Heart right ventricle (tissue), 16 donors: Measurements from ENCODE around the gene MB21D2. TPM values are rescaled to one million over a fixed set of nuclear protein-coding genes. Genes with fewer than 3 reads are reported as not detected.

Source experiments
- ATAC-seq, 8 donors: fragments of 200-7000 bp; cut with Tn5 transposase; one replicate each; pipeline ENCODE4 v1.9.1; 2020; ENCODE audit warnings: mild to moderate bottlenecking in 8 of 8, moderate library complexity in 8 of 8, moderate number of reproducible peaks in 1 of 8
- DNase-seq, 2 donors: peaks; one replicate each; pipeline ENCODE4 v3.0.0-alpha.2; 2020
- H3K27ac ChIP-seq, 10 donors: fragments of 200-600 bp; sonication (generic) in 2 of 10; one replicate each; pipeline versions ENCODE4 v1.5.0 to v1.8.0; 2020 to 2022; ENCODE audit warnings: mild to moderate bottlenecking in 3 of 10
- H3K27me3 ChIP-seq, 7 donors: fragments of 200-600 bp; one replicate each; pipeline ENCODE4 v1.8.0; 2021 to 2022; ENCODE audit warnings: mild to moderate bottlenecking in 2 of 7
- H3K36me3 ChIP-seq, 9 donors: fragments of 200-600 bp; sonication (generic) in 1 of 9; one replicate each; pipeline versions ENCODE4 v1.5.0 to v1.8.0; 2020 to 2022; ENCODE audit warnings: mild to moderate bottlenecking in 2 of 9
- H3K4me1 ChIP-seq, 9 donors: fragments of 200-600 bp; sonication (generic) in 1 of 9; one replicate each; pipeline versions ENCODE4 v1.5.0 to v1.8.0; 2020 to 2022; ENCODE audit warnings: mild to moderate bottlenecking in 4 of 9
- H3K4me3 ChIP-seq, 10 donors: fragments of 200-600 bp; sonication (generic) in 2 of 10; one replicate each; pipeline versions ENCODE4 v1.5.0 to v1.8.0; 2020 to 2022; ENCODE audit warnings: mild to moderate bottlenecking in 7 of 10, moderate library complexity in 2 of 10
- H3K9me3 ChIP-seq, 11 donors: fragments of 200-600 bp in 10 of 11; sonication (generic) in 2 of 11; one replicate each; pipeline versions ENCODE4 v1.5.0 to v1.8.0; 2013 to 2022; ENCODE audit warnings: mild to moderate bottlenecking in 2 of 11, control low read depth in 1 of 11, moderate library complexity in 1 of 11
- CTCF ChIP-seq, 9 donors: fragments of 200-600 bp; sonication (generic) in 2 of 9; IDR thresholded peaks; one replicate each; pipeline versions ENCODE4 v1.5.0 to v1.8.0; 2021 to 2022; ENCODE audit warnings: antibody characterized with exemption in 9 of 9, mild to moderate bottlenecking in 5 of 9, moderate library complexity in 1 of 9
- WGBS, 2 donors: extraction: QIAGEN DNeasy Blood & Tissue Kit; methylation state at CpG; one replicate each; pipeline ENCODE4 v1.1.7; 2013; ENCODE audit warnings: inconsistent platforms in 1 of 2; 5-methylcytosine and 5-hydroxymethylcytosine counted together
- intact Hi-C, 10 donors: fragments of 100-400 bp; cut with DNase I; formaldehyde crosslinking; loops; one replicate each; pipeline versions ENCODE4 v1.11.1 to v1.14.2; 2022
- polyA plus RNA-seq, 2 donors: library from polyadenylated mRNA; stranded (reverse); fragments of 200-250 nt; gene quantifications; one replicate each; pipeline ENCODE4 v1.2.3, GENCODE V29; 2013
- total RNA-seq, 10 donors: library from RNA; stranded (reverse); fragmentation: NEBNext Ultra II Directional in 3 of 10; extraction: Animal tissue kit (Norgen Biotek cat#: 25700) in 3 of 10; gene quantifications; one replicate each; pipeline versions ENCODE4 v1.2.1 to v1.2.4, GENCODE V29; 2021 to 2023
- donor health status: Arrhythmogenic right ventricular cardiomyopathy.
- donor health status: ischemic (EF 13 %, LVEDD 7.1; RV severe dilation, severe dysfunction).
- donor health status: healthy with polysubstance abuse.
- donor health status: DM: no; HTN: yes; CAD: no.
- donor health status: DM: no; HTN: no; CAD: no.
- donor health status: ischemic (EF 25% LVEDD 6.9; RV normal size, moderate dysfunction).
- donor health status: ischemic (EF 25% LVEDD 5.7; RV mildly dilated, moderate dysfunction).
- donor health status: healthy.
- donor health status: DM: yes; HTN: yes; CAD: no.
- donor health status: Ischemic cardiomyopathy.
- donor health status: ischemic (EF 35%, LVEDD 5.7; RV mildly dilated, moderate dysfunction).
- donor health status: nonischemic (EF 11% LVEDD 7.7; RV severe dilation, severe dysfunction).
- donor health status: DM: yes; HTN: yes; CAD: no.
- donor health status: PGD.
- donor health status: ischemic (EF 29% LVEDD 5.4; RV normal size, mild dysfunction).
- donor health status: nonischemic (EF 23%, LVEDD 6.1; RV moderate dilation, normal function).

Gene MB21D2
- total and polyA plus RNA-seq, 12 donors, result 0.80 to 4.4 (median 2.8) TPM

DNA sequence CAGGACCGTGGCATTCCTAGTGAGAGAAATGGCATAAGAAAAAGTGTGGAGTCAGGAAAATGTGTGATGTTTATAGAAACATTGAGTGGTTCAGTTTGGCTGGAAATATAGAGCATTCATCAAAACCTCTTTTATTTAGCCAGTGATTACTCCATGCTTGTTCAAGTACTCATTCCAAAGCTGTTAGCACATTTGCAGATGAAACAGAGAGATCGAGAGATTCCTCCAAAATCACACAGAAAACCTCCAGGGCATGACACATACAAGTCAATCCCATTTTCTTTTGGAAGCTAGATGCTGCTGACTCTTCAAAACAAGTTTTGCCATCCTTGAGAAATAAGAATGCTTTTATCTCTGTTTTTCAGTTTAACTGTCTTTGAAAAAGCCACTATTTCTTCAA lies 11.5 kb upstream of the MB21D2 start:
- intact Hi-C loops, result loop anchor here in 3 of 10 donors (10.0 kb wide), 2 partner anchors 106 to 116 kb away; no protein-coding TSS in a partner anchor
- H3K4me3 ChIP-seq, result no peak overlapping the region
- no peaks in the 10 kb centered on the region for H3K36me3 ChIP-seq
- no peak for ATAC-seq
- TF ChIP-seq CTCF (IDR thresholded peaks at IDR 0.05), result no peak
- H3K4me1 ChIP-seq, result peaks cover 0 to 19% (median 0%) of the 10 kb centered on the region in 9 donors
- DNase-seq, result no peak
- WGBS, 2 donors, result 76 to 93% methylated on average over 2 of the region's 2 CpGs
- no peaks in the 10 kb centered on the region for H3K9me3 ChIP-seq
- H3K27me3 ChIP-seq, result no peaks in the 10 kb centered on the region
- no peak overlapping the region for H3K27ac ChIP-seq

- Histone ChIP-seq H3K4me1 (peaks cover 0 to 19% (median 0%) of the 10 kb centered on the region in 9 donors), H3K27me3 (no peaks in the 10 kb centered on the region), H3K27ac (no peak overlapping the region), H3K36me3 (no peaks in the 10 kb centered on the region), H3K9me3 (no peaks in the 10 kb centered on the region), H3K4me3 (no peak overlapping the region)
- TF ChIP-seq CTCF (IDR thresholded peaks at IDR 0.05), result no peak
- intact Hi-C loops, result loop anchor here in 3 of 10 donors (10.0 kb wide), 2 partner anchors 106 to 116 kb away; no protein-coding TSS in a partner anchor
- DNase-seq (no peak), ATAC-seq (no peak)
- 61 to 76% methylated on average over 6 of the region's 6 CpGs for WGBS, 2 donors
Measured at GRCh38 chr3:192928720-192929119, 11.1 kb upstream of the MB21D2 start.

DNA sequence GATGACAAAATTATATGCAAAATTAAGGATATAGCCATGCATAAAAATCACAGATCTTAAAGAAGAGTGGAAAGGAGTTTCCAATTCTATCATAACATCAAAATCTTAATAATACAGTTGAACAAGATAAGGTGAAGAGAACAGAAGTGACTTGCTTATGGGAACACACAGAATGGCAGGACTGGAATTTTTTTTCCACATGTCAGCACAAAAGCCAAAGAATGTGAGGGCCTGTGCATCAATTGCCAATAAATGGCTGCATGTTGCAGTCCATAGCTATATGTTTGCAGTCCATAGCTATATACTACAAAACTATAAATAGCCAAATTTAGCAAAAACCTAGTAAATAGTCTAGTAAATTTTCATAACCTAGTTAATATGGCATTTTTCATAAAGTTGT lies 10.4 kb upstream of the MB21D2 start:
- Histone ChIP-seq H3K36me3 (no peaks in the 10 kb centered on the region), H3K27me3 (no peaks in the 10 kb centered on the region), H3K27ac (no peak overlapping the region), H3K4me3 (no peak overlapping the region), H3K4me1 (peaks cover 0 to 19% (median 0%) of the 10 kb centered on the region in 9 donors), H3K9me3 (no peaks in the 10 kb centered on the region)
- ATAC-seq (no peak), DNase-seq (no peak)
- intact Hi-C loops, result loop anchor here in 3 of 10 donors (10.0 kb wide), 2 partner anchors 107 to 117 kb away; no protein-coding TSS in a partner anchor
- TF ChIP-seq CTCF (IDR thresholded peaks at IDR 0.05), result no peak

DNA sequence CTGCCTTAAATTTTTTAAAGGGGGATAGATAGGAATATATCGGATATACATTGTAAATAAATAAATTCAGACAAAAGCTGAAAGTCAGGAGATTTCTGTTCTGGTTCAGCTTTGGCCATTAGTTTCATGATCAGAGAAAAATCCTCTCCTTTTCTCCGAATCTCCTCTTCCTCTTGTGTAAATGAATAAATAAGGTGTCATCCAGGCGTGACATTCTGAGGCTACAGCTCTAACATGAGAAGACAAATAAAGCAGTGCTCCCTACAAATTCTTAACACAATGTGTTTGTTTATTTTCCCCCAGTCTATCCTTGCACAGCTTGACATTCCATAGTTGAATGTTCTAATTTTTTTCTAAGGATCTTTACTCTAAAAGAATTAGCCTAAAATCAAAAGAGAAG lies 9.4 kb upstream of the MB21D2 start:
- Histone ChIP-seq H3K36me3 (no peaks in the 10 kb centered on the region), H3K27me3 (no peaks in the 10 kb centered on the region), H3K27ac (no peak overlapping the region), H3K9me3 (no peaks in the 10 kb centered on the region), H3K4me1 (peaks cover 0 to 19% (median 6%) of the 10 kb centered on the region in 9 donors), H3K4me3 (no peak overlapping the region)
- intact Hi-C loops, result loop anchor here in 3 of 10 donors (10.0 kb wide), 2 partner anchors 108 to 118 kb away; no protein-coding TSS in a partner anchor
- no peak for TF ChIP-seq CTCF (IDR thresholded peaks at IDR 0.05)
- ATAC-seq (no peak), DNase-seq (no peak)
- WGBS, 2 donors, result 96% methylated on average over 3 of the region's 3 CpGs
